Adrenal gland (tissue), 12 donors: Measurements from ENCODE around the gene TULP3. TPM values are rescaled to one million over a fixed set of nuclear protein-coding genes. Genes with fewer than 3 reads are reported as not detected.

Experiments used
- DNase-seq, 7 donors: peaks; one replicate each; pipeline ENCODE4 v3.0.0-alpha.2; 2019 to 2020
- H3K27ac ChIP-seq, 5 donors: fragments of 200-600 bp; sonication (generic) in 4 of 5; 1 replicate in 3 of 5; 2 replicates in 2 of 5; pipeline versions ENCODE4 v1.5.1 to v1.8.0; 2016 to 2020; ENCODE audit warnings: mild to moderate bottlenecking in 1 of 5
- H3K27me3 ChIP-seq: fragments of 200-600 bp; 2 replicates; pipeline ENCODE4 v1.8.0; 2021
- H3K36me3 ChIP-seq, 2 donors: fragments of 200-600 bp; replicated peaks in 1 of 2; 1 replicate in 1 of 2; 2 replicates in 1 of 2; pipeline versions ENCODE4 v1.5.1 to v1.8.0; 2018 to 2022
- H3K4me1 ChIP-seq, 2 donors: fragments of 200-600 bp; replicated peaks in 1 of 2; 1 replicate in 1 of 2; 2 replicates in 1 of 2; pipeline versions ENCODE4 v1.5.1 to v1.8.0; 2018 to 2021
- H3K4me3 ChIP-seq, 4 donors: fragments of 200-600 bp; sonication (generic) in 3 of 4; one replicate each; pipeline ENCODE4 v1.5.1; 2016 to 2018
- H3K9me3 ChIP-seq, 3 donors: fragments of 200-600 bp; sonication (generic) in 1 of 3; replicated peaks in 1 of 3; 1 replicate in 2 of 3; 2 replicates in 1 of 3; pipeline versions ENCODE4 v1.5.1 to v1.8.0; 2016 to 2021
- CTCF ChIP-seq, 6 experiments: fragments of 450-650 bp in 4 of 6; fragments of 200-600 bp in 2 of 6; sonication (generic) in 1 of 6; IDR thresholded peaks; 1 replicate in 5 of 6; 2 replicates in 1 of 6; pipeline versions ENCODE4 v1.5.1 to v1.8.0; 2016 to 2021; ENCODE audit warnings: antibody characterized with exemption in 6 of 6, mild to moderate bottlenecking in 2 of 6, moderate library complexity in 1 of 6
- POLR2A ChIP-seq, 2 donors: fragments of 450-650 bp; IDR thresholded peaks; one replicate each; pipeline ENCODE4 v1.6.1; 2017; ENCODE audit warnings: antibody characterized with exemption in 2 of 2, mild to moderate bottlenecking in 2 of 2, moderate library complexity in 1 of 2
- WGBS, 4 donors: extraction: QIAGEN DNeasy Blood & Tissue Kit in 2 of 4; methylation state at CpG; one replicate each; pipeline versions ENCODE4 v1.1.5 to v1.1.7; 2013 to 2017; 5-methylcytosine and 5-hydroxymethylcytosine counted together
- intact Hi-C, 2 donors: fragments of 100-400 bp; cut with DNase I; formaldehyde crosslinking; loops; one replicate each; pipeline versions ENCODE4 v1.14.1 to v1.15.0; 2022 to 2023
- polyA plus RNA-seq, 3 donors: library from polyadenylated mRNA; stranded (reverse); fragments of 200-250 nt in 2 of 3; fragments of 350-450 nt in 1 of 3; fragmentation: Illumina TruSeq in 1 of 3; extraction: RNeasy Lipid Tissue Mini Kit (QIAGEN cat#74804) in 1 of 3; gene quantifications; one replicate each; pipeline ENCODE4 v1.2.3, GENCODE V29; 2013 to 2014
- small RNA-seq, 2 donors: library from RNA; depleted of rRNA; stranded (forward); fragments of <200 nt; gene quantifications; one replicate each; pipeline ENCODE3, GENCODE V24; 2016
- total RNA-seq, 9 donors: library from RNA; depleted of rRNA in 4 of 9; stranded (reverse); fragments of >200 nt in 4 of 9; fragments of 120-200 nt in 1 of 9; fragmentation: NEBNext Ultra II Directional in 1 of 9; extraction: Animal tissue kit (Norgen Biotek cat#: 25700) in 1 of 9; gene quantifications; one replicate each; pipeline versions ENCODE4 v1.1.0 to v1.2.4, GENCODE V29; 2013 to 2023
- donor health status: healthy with polysubstance abuse.
- donor health status: Bipolar disorder and iron deficiency.
- donor health status: DM: yes; HTN: yes; CAD: no.
- donor health status: DM: no; HTN: no; CAD: no.
- donor health status: DM: no; HTN: no; CAD: no.
- donor health status: DM: yes; HTN: yes; CAD: no.

TULP3 gene
- total and polyA plus RNA-seq, 12 donors = 16.9 to 40.5 (median 25.0) TPM

- Histone ChIP-seq H3K9me3 (peaks cover 0 to 5% (median 0%) of the 10 kb centered on the region in 3 donors), H3K27ac (no peak overlapping the region), H3K4me3 (no peak overlapping the region), H3K4me1 (no peaks in the 10 kb centered on the region), H3K36me3 (no peaks in the 10 kb centered on the region), H3K27me3 (no peaks in the 10 kb centered on the region)
- 87 to 91% (median 89%) methylated on average over 5 of the region's 5 CpGs for WGBS, 4 donors
- intact Hi-C loops = no loop called here
- DNase-seq = no peak
- no peak for TF ChIP-seq POLR2A (IDR thresholded peaks at IDR 0.05)
- no peak for TF ChIP-seq CTCF (IDR thresholded peaks at IDR 0.05)
Observed at GRCh38 chr12:2988494-2988893, 97.8 kb downstream of the TULP3 start.

Small RNA genes lying within 50 kb of the gene (small RNA-seq; reads per million reads assigned to genes)
- gene RNU6-1315P = 0 to 0.08 reads per million in 2 donors

Other genes starting within 250 kb of the TULP3 start
- gene FKBP4, start 95.9 kb upstream of the TULP3 start, total RNA-seq = 100 to 1,000 TPM in 1 of 9 donors, 10 to 100 TPM in 8; 29.8 to 110 (median 44.6) TPM
- 10 to 100 TPM; 18.9 to 83.4 (median 26.5) TPM for gene FKBP4, start 95.9 kb upstream of the TULP3 start, polyA plus RNA-seq
- gene ITFG2, start 78.2 kb upstream of the TULP3 start, total RNA-seq = 10 to 100 TPM; 20.3 to 46.2 (median 25.7) TPM
- 10 to 100 TPM; 28.8 to 63.0 (median 47.7) TPM for gene ITFG2, start 78.2 kb upstream of the TULP3 start, polyA plus RNA-seq
- gene NRIP2, start 55.9 kb upstream of the TULP3 start, total RNA-seq = 1 to 10 TPM in 8 of 9 donors, under 1 TPM in 1; 0.87 to 9.1 (median 2.3) TPM
- gene NRIP2, start 55.9 kb upstream of the TULP3 start, polyA plus RNA-seq = 1 to 10 TPM; 1.9 to 5.9 (median 5.5) TPM
- not detected for gene TEX52, start 33.9 kb upstream of the TULP3 start, total RNA-seq
- not detected for gene TEX52, start 33.9 kb upstream of the TULP3 start, polyA plus RNA-seq
- gene FOXM1, start 13.7 kb upstream of the TULP3 start, total RNA-seq = 1 to 10 TPM in 8 of 9 donors, under 1 TPM in 1; 0.79 to 8.6 (median 3.2) TPM
- 1 to 10 TPM in 2 of 3 donors, under 1 TPM in 1; 0.97 to 2.4 (median 1.0) TPM for gene FOXM1, start 13.7 kb upstream of the TULP3 start, polyA plus RNA-seq
- gene RHNO1, start 13.7 kb upstream of the TULP3 start, total RNA-seq = 10 to 100 TPM in 8 of 9 donors, 1 to 10 TPM in 1; 5.0 to 30.7 (median 14.2) TPM
- 10 to 100 TPM; 14.2 to 29.0 (median 15.5) TPM for gene RHNO1, start 13.7 kb upstream of the TULP3 start, polyA plus RNA-seq
- gene TEAD4, start 68.5 kb downstream of the TULP3 start, total RNA-seq = 10 to 100 TPM in 3 of 9 donors, 1 to 10 TPM in 6; 1.2 to 16.6 (median 8.1) TPM
- gene TEAD4, start 68.5 kb downstream of the TULP3 start, polyA plus RNA-seq = 1 to 10 TPM; 4.0 to 8.2 (median 5.6) TPM
- 10 to 100 TPM; 15.3 to 31.4 (median 26.7) TPM for gene TSPAN9, start 186.5 kb downstream of the TULP3 start, total RNA-seq
- gene TSPAN9, start 186.5 kb downstream of the TULP3 start, polyA plus RNA-seq = 10 to 100 TPM; 12.4 to 18.1 (median 16.5) TPM